NCI-H1436 (cell line): ENCODE data around the gene OTOP3.

Experiments
- DNase-seq: peaks from one replicate; lab custom pipeline; 2025; lab: John Stamatoyannopoulos, UW

The OTOP3 gene

DNA sequence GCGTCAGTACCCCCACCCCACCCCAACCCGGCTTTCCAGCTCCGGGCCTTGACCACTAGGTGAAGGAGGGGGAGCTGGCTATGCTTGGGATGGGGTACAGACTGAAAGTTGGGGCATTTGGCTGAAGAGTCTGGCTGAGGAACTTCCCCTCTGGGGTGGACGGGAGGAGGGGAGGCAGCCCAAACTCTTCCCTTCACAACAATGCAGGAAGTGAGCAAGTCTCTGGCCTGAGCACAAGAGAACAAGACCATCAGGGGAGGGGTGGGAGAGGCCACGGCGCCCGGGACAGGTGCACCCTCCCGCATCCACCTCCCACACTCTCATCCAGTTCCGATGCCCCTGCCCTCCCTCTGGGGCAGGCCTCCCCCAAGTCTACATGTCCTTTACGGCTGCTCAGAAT lies 18.3 kb upstream of the OTOP3 start:
- no peak for DNase-seq

DNA sequence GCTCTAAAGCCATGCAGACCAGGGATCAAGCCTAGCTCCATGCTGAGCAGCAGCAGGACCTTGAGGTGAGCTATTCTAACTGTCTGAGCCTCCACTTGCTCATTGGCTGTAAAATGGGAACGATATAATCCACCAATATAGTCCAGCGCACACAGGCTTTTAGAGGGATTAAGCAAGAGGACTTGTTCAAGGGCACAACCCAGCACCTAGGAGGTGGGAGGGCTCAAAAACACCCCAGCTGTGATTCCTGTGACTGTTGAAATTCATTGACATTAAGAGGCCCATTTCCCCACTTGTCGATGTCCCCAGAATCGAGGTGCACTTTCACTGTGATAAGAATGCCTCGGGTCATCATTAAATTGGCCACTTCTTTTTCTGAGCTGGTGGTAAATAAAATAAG lies 16.8 kb upstream of the OTOP3 start:
- no peak for DNase-seq

DNA sequence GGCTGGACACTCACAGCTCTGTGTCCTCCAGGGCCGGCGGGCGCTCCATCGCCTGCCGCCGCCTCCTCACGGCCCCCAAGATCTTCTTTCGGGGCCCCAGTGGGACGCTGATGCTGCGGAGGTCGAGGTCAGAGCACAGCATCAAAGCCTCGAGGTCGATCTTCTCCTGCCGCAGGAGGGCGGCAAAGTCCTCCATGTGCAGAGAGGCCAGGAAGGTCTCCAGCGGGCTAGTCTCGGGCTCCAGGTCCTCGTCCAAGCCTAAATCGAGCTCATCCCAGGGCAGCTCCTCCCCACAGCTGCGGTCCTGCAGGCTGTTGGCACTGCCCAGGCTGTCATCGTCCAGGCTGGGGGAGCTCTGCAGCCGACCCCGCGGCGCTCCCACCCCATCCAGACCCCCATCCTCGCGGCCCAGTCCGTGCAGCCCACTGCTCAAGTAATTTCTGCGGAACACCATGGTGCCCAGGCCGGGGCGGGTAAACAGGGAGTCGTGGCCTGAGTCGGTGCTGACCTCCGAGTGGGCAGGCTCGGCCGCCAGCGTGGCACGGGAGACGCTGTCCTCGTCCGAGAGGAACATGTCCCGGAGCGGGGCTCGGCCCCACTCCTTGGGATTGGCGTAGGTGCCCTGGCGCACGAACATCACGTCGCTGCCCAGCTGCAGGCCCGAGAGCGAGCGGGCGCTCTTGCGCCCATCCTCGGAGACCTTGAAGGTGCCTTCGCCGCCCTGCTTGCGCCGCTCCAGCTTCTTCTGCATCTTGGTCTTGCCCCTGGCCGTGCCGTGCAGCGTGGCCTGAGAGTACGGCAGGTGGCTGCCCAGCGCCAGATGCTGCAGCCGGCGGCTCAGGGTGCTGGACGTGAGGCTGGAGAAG lies 16.0 kb upstream of the OTOP3 start:
- no peak for DNase-seq

DNA sequence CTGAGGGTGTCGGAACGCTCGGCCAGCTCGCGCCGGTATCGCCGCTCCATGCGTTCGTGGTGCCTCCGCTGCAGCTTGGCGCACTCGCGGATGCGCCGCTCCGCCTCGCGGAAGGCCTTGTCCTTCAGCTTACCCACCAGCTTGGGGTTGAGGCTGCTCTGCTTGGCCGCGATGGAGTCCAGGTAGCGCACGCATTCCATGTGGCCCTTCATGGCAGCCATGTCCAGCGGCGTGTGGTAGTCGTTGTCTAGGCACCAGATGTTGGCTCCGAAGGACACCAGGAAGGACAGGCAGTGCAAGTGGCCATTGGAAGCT lies 15.4 kb upstream of the OTOP3 start:
- DNase-seq = no peak

DNA sequence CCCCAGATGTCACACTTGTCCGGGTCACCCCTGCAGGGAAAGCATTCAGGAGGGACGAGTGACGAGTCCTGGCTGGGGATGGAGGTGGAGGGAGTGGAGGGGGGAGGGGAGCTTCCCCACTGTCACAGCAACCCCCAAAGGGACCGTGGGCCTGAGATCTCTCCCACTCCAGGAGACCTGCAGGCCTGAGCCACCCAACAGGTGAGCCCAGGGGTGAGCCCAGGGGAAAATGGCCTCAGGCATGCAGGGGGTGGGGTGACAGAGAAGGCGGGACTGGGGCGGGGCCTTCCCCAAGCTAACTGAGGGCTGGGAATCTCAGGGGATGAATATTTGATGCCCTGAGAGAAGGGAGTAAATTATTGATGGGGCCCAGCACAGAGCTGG lies 15.1 kb upstream of the OTOP3 start:
- peak; percentile 45 for DNase-seq

DNA sequence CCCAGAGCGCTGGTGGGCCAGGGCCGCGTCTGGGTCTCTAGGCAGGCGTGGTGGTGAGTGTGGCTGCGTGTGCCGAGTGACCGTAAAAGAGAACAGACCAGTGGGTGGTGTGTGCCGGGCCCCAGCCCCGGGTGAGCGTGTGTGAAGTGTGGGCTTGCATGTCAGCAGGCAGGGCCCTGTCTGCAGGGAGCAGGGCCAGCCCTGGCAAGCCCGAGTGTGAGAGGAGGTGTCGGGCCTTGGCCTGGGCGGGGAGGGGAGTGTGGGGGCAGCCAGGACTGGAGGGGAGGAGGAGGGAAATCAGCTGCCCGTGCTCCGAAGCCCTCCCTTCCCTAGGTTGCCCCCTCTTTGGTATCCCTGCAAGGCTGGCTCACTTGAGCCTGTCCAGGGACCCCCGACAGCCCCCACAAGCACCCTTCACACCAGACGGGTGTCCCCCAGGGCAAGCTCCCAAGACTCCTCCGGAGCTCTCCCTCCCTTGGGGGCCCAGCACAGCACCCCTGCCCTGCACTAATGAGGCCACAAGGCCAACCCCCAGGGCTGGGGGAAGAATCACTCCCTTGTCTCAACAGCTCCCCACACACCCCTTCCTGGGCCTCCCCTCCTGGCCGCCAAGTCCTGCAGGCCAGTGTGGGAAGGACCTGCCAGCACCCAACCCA lies 14.5 kb upstream of the OTOP3 start:
- DNase-seq = no peak

DNA sequence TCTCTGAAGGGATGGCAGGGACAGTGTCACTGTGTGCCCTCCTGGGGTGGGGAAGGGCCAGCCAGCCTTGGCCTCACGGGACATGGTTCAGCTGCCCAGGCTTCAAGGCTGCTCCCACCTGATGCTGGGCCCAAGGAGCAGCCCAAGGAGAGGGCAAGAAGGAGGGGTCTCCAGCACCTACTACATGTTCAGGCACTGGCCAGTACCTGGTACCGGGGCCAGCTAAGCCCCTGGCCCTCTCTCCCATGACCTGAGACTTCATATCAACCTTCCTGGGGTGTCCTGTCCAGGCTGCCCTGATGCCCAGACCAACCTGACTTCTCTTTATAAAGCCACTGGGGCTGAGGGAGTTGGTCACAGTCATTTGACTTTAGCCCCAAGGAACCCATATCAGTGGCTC lies 13.9 kb upstream of the OTOP3 start:
- no peak for DNase-seq

DNA sequence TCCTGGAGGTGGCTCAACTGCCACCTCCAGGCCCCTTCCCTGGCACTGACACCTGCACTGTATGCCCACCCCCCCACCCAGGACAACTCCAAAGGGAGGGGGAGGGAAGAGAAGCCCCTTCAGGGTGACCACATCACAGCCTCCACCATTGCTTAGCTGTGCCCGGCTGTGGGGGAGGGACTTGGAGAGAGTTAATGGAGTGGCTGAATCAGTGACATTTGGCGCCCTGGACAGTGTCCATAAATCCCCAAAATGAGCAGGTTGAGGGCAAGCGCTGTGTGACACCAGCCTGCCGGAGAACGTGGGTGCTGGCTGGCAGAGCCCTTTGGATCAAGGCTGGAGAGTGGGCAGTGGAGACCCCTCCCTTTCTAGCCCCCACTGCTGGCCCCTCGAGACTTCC lies 13.5 kb upstream of the OTOP3 start:
- DNase-seq = no peak

DNA sequence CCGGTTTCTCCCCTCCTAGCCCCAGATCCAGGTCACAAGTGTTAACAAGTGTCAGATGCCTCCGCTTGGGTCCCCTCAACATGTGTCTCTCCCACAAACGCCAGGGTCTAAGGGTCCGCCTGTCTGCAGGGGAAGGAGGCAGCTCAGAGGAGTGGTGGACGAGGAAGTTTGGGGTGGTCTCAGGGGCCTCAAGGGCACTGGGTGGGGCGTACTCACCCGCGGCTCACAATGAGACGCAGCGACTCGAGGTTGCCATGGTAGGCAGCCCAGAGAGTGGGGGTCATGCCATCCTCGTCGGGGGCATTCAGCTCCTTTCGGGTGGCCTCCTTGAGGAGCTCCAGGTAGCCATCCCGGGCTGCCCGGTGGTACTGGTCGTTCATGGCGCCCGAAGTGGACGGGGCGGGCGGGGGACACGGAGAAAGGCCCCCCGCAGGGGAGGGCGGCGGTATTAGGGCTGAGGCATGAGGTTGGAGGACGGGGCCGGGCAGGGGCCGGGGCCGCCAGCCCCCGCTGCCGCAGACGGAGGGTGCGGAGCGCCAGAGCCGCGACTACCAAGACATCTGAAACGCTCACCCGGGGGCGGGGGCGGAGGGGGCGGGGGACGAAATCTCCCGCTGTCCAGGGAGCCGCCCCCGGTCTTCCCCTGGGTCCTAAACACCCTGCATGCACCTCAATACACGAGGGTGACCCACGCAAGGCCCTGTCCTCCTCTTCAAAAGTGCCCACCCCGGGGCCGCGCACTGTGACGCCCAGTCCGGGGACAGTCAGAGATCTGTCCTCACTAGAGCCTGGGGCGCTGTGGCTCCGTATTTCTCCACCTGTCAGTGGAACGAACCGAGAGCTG lies 12.8 kb upstream of the OTOP3 start, which contains the start of gene USH1G:
USH1G (minus strand) TSS at position 562 of the 844 bp plus-strand sequence; CDS start at position 380, 182 bp downstream.
- DNase-seq = no peak

DNA sequence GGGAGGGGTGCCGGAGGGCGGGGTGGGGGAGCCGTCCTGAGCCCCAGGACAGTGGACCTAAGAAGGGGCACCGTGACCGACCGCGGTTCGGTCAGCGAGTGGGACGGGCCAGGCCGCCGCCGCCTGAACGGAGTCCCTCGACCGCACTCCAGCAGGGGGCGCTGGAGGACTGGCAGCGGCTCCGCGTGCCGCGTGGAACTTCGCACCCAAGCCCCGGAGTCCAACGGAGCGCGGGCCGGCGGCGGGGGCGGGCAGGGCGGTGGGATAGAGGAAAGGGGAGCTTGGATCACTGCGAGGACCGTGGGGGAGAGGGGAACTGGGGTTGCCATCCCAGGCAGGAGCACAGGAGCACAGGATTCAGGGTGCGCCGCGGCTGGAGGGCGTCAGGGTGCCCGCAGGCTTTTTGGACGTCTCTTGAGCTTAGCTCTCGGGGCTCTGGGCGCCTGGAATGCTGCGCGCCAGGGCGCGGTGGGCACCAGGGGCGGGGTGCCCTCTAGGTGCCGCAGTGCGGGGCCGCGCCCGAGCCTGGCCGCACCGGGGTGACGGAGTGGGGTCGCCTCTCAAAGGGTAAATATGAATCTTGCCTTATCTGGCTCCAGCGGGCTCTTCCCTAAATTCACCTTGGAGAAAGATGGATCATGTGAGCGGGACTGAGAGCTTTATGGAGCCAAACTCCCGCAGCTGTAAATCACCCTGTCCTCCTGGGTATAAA lies 12.0 kb upstream of the OTOP3 start:
- DNase-seq = peak; percentile 49

DNA sequence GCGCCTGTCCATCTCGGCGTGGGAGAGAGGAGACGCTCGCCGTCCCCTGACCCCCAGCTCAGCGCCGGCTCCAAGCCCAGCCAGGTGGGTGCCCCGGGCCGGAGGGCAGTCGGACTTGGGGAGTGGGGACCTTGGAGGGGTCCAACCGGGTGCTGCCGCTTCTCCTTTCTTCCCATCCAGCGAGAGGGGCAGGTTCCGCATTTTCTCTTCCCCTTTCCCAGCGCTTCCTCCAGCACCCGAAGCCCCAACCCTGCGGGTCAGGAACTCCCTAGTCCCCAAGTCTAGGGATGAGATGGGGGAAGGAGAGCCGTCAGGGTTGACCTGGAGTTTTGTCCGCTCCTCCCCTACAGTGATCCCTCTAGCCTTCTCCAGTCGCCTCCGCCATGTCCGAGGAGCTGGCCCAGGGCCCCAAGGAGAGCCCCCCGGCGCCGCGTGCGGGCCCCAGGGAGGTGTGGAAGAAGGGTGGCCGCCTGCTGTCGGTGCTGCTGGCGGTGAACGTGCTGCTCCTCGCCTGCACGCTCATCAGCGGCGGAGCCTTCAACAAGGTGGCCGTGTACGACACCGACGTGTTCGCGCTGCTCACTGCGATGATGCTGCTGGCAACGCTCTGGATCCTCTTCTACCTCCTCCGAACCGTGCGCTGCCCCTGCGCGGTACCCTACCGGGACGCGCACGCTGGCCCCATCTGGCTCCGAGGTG lies 11.3 kb upstream of the OTOP3 start, which contains the start of gene OTOP2:
OTOP2 (plus strand) TSS at position 24 of the 699 bp plus-strand sequence; CDS start at position 384, 360 bp downstream.
- DNase-seq = no peak

DNA sequence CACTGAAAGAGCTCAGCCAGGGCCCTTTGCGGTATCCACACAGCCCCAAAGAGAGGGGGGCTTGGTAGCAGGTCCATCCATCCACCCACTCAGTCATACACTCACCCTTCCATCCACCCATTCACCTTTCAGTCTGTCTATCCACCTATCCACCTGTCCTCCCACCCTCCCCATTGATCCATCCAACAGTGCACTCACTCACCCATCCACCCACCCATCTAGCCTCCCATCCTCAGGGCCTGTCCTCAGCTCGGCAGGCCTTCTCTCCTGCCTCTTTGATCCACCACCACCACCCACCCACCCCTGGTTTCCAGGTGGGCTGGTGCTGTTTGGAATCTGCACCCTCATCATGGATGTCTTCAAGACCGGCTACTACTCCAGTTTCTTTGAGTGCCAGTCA lies 10.5 kb upstream of the OTOP3 start:
- DNase-seq = no peak

DNA sequence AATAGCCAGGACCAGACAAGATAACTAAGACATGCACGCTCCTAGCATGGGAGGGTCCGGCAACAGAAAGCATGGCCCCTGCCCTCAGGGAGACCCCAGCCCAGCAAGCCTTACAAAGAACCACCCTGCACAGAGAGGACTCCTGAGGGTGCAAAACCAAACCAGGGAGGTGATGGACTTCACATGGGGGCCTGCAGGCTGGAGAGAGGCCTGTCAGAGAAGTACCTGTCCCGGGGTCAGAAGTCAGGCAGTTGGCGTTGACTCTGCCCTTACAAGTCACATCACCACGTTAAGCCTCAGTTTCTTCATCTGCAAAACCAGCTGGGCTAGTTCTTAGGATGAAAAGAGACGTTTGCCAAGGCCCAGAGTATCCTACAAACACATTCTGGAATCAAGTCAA lies 6.9 kb upstream of the OTOP3 start:
- DNase-seq = no peak

DNA sequence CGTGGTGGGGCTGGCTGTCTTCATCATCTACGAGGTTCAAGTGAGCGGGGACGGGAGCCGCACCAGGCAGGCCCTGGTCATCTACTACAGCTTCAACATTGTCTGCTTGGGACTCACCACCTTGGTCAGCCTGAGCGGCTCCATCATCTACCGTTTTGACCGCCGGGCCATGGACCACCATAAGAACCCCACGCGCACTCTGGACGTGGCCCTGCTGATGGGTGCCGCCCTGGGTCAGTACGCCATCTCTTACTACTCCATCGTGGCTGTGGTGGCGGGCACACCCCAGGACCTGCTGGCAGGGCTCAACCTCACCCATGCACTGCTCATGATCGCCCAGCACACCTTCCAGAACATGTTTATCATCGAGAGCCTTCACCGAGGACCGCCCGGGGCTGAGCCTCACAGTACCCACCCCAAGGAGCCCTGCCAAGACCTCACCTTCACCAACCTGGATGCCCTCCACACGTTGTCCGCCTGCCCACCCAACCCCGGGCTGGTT lies 5.1 kb upstream of the OTOP3 start:
- no peak for DNase-seq

DNA sequence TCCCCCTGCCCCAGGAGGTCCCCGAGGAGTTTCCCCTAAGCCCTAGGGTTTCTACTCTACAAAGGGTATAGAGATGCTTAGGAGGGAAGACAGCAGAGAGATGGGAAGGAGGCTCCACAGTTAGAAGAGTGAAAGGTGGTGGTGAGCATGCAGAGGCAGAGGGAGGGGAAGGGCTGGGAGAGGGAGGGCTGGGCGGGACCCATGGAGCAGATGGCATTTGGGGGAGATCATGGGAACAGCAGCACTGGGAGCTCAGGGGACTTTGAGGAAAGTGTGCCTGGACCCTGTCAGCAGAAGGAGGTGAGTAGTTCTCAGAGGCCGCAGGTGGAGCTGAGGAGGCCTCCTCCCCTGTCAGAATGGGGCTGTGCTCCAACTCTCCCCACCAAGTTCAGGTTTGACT lies 650 bp upstream of the OTOP3 start:
- DNase-seq = no peak

DNA sequence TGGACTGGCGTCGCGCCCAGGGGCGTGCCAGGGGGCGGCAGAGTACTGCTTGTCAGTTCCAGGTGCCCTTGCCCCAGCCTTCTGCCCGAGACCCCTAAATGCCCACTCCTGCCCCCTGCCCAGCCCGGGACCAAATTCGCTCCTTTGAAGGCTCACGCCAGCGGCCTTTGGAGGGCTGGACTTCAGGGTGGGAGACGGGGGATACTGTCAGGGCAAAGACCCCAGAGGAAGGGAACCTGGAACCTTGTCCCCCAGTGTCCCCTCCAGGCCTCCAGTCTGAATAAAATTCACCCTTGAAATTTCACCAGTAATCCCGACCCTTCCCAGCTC lies 737 bp downstream of the OTOP3 start:
- no peak for DNase-seq

DNA sequence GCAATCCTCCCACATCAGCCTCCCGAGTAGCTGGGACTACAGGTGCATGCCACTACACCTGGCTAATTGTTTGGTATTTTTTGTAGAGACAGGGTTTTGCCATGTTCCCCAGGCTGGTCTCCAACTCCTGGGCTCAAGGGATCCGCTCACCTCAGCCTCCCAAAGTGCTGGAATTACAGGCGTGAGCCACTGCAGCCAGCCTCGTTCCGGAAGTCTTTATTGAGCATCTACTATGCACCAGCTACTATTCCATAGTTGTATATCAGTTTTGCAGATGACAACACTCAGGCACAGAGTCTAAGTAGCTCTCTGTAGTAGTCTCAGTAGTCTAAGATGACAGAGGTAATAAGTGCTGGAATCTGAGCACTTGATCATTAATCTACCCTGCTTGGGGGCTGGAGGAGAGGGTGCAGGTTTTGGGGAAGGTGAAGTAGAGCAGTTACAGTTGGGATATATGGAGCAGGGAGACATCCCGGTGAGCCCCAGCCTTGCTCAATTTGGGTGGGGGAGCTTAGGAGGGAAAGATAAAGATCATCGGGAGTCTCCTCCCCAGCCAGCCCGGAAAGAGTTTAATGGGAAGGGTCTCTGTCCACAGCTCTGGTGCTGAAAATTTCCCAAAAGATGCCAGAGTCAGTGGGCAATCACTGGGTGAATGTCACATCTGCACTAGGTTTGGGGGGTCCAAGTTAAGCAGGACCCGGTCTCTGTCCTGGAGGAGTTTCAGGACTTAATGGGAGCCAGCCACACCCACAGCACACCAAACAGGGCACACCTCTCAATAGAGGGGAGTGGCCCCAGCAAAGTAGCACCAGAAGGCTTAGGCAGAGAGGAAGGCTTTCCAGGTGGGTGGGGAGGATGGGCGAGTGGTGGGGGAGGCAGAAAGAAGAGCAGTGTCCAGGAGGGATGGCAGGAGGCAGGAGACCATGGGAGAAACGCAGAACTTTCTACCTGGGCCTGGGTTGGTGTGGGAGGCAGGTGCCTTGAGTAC lies 1.7 kb downstream of the OTOP3 start:
- DNase-seq = no peak

DNA sequence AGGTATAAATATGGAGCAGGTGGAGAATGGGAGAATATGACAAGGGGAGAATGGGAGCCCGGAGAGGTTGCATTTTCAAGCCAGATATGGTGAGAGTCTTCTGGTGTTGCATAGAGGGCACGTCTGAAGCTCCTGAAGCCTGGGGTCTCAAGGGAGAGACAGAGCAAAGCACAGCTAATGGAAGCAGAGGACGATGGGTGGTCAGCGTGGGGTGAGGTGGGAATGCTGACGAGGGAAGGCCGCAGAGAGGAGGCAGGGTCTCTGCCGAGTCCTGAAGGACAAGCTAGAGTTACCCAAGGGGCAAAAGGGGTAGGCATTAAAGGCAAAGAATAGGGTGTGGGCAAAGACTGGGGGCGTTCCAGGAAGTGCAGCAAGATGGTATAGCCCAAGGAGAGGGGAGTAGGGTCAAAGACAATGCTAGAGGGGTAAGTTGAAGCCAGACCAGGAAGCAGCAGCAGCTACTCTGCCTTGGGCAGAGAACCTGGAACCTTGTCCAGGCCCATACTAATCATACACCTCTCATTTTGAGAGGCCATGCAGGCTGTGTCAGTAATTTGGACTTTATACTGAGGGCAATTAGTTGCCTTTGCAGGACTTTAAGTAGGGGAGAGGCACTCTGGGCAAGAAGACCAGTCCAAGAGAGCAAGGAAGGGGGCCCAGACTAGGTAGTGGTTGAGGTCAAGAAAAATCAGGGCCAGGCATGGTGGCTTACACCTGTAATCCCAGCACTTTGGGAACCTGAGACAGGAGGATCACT lies 2.7 kb downstream of the OTOP3 start:
- DNase-seq = no peak

DNA sequence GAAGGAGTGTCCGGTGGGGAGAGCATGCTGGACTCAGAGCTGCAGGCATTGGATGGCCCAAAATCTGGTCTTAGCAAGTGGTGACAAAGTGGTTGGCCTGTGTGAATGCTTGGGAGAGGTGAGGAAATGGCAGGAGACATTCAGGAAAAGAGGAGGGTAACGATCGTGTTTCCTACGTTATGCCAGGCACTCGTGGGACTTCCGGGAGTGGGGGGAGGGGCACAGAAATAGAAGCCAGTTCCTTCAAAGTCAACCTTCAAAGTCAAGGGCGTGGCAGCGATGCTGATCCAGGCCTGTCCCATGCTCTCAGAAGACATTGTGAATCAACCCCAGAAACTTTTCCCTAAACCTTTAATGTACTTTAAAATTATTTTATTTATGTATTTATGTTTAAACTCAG lies 3.8 kb downstream of the OTOP3 start:
- DNase-seq = no peak
